GM10266 (cell line): Measurements from ENCODE around the gene SEMA3C.

Source experiments
- DNase-seq: peaks from one replicate; pipeline ENCODE4 v3.0.0; 2012; ENCODE audit errors: extremely low spot score
- TF ChIP-seq, protein P1 (sequence below): IDR thresholded peaks from 2 replicates; pipeline ENCODE4 v1.5.1; 2012; ENCODE audit warnings: mild to moderate bottlenecking, low read depth; ENCODE audit not compliant: control insufficient read depth, insufficient read depth; ENCODE audit errors: missing control alignments

SEMA3C gene

DNA sequence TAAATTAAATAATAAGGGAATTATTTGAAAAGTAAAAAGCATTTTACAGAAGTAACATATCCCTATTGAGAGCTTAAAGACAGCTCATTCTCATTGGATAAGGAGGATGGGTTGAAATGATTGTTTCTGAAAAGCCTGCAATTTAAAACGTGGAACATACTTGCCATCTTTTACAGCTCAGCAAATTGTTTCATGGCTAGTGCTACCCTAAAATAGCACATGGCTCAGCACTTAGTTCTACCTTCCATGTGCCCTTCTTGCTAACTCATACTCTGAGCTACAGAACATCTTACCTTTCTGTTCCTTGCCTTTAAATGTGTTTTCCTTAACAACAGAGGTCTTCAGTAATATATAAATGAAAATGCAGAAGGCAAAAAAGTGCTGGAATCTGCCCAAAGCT is 8.6 kb downstream of the SEMA3C start:
- DNase-seq: no peak
- TF ChIP-seq, protein P1, sequence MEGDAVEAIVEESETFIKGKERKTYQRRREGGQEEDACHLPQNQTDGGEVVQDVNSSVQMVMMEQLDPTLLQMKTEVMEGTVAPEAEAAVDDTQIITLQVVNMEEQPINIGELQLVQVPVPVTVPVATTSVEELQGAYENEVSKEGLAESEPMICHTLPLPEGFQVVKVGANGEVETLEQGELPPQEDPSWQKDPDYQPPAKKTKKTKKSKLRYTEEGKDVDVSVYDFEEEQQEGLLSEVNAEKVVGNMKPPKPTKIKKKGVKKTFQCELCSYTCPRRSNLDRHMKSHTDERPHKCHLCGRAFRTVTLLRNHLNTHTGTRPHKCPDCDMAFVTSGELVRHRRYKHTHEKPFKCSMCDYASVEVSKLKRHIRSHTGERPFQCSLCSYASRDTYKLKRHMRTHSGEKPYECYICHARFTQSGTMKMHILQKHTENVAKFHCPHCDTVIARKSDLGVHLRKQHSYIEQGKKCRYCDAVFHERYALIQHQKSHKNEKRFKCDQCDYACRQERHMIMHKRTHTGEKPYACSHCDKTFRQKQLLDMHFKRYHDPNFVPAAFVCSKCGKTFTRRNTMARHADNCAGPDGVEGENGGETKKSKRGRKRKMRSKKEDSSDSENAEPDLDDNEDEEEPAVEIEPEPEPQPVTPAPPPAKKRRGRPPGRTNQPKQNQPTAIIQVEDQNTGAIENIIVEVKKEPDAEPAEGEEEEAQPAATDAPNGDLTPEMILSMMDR: no peak

DNA sequence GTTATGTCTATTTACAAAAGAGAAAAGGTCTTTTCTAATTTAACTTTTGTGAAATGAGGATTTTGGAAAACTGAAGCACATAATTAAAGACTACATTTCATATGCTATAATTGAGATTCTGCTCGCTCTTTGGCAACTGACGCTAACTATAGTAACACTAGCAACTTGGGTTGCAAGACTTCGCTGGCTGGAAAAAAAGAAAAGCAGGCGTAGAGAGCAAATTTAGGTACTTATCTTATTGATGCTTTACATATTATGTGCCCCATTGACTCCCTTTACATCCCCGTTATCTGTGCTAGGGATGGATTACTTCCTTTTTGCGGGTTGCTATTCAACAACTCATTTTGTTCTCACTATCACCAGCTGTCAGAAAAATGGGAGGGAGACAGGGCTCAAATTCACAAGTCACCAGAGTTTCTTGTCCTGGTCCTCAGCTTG is 10.5 kb downstream of the SEMA3C start:
- DNase-seq: no peak
- TF ChIP-seq, protein P1: no peak

DNA sequence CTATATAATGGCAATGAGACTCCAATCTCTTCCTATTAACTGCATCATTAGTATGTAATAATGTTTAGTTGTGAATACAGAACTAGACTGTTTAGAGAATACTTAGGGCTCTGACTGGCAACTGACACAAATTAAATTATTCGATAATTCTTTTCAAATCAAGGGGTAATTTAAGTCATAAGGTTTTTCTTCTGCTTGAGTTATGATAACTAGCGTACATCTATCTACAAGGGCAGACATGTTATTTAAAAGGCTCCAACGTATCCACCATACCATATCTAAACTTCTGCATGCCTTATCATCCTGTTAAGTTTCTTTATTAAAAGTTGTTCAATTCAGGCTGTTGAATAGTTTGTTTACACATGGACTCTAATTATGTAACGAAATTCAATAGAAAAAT is 11.2 kb downstream of the SEMA3C start:
- TF ChIP-seq, protein P1: no peak
- no peak for DNase-seq

DNA sequence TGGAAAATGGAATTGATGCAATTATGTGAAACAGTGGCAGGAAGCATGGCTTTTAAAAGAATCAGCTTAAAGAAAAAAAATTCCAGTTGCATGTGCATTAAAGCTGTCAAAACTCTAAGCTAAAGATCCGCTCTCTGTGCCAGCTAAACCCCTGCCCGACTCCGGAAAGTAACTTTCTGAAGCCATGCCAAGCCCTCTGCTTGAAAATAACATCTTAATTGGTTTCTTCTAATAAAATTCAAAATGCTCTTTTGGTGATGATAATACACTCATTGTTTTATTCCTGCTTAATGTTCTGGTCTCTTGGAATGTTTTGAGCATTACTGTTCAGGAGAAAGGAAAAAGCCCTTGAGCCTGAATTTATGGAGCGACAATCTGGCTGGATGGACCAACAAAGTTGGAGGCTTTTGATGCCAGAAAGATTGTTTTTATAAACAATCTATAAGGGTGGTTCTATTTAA is 11.7 kb downstream of the SEMA3C start:
- TF ChIP-seq, protein P1: no peak
- no peak for DNase-seq

DNA sequence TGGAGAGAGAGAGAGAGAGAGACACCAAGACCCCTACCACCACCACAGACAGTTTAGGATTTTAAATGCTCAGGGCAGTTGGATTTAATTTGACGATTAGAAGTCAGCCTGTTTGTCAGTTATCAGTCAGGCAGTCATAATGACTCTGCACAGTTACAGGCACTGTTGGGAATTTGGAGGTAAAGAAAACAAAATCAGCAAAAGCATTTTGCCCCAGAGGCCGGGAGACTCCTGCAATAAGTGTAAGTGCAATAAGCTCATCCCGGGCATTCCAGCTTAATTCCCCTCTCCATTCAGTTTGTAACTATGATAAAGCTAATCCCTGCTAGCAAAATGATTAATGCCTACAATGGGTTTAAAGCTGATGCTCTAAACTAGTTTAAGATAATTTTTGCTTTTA is 13.5 kb downstream of the SEMA3C start:
- TF ChIP-seq, protein P1: no peak
- DNase-seq: no peak

DNA sequence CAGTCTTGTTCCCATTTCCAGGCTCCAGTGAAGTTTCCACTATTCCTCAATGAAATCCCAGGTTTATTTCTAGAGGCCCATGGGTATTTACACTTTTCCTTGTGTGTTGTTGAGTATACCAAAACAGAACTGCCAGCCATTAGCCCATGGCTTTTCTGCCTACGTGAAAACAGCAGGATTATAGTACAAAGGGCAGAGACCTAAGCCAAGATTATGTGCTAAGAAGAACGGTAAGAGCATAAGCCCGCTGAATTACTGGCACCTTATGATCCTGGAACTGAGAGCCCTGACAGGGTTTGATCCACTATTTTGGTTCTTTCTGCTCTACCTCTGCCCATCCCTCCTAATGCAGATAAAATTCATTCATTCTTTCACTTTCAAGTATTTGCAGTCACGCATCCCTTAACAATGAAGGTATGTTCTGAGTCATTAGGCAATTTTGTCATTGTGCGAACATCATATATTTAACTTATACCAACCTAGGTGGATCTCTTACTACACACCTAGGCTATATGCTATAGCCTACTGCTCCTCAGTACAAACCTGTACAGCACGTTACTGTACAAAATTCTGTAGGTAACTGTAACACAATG is 16.0 kb downstream of the SEMA3C start:
- TF ChIP-seq, protein P1: no peak
- DNase-seq: no peak

DNA sequence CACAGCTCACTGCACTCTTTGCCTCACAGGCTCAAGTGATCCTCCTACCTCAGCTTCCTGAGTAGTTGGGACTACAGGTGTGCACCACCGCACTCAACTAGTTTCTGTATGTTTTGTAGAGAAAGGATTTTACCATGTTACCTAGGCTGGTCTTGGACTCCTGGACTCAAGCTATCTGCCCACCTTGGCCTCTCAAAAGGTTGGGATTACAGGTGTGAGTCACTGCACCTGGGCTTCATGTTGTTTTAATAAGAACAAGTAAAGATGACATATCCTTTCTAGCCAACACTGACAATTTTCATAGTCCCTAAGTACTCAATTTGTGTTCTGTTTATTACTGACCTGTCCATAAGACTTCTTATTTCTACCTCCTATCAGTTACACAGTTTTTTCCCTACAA is 16.8 kb downstream of the SEMA3C start:
- TF ChIP-seq, protein P1: no peak
- DNase-seq: no peak
